A204.1 (cell line): Measurements from ENCODE around the gene CHMP6.

Experiments used
- FAIRE-seq: peaks from 2 replicates; lab custom pipeline; 2012; peaks lifted over from hg19 to GRCh38; lab: Jason Lieb, UNC

CHMP6 gene

GRCh38 chr17:81030741-81031565 is 39.3 kb downstream of the CHMP6 start:
- no peak for FAIRE-seq

DNA sequence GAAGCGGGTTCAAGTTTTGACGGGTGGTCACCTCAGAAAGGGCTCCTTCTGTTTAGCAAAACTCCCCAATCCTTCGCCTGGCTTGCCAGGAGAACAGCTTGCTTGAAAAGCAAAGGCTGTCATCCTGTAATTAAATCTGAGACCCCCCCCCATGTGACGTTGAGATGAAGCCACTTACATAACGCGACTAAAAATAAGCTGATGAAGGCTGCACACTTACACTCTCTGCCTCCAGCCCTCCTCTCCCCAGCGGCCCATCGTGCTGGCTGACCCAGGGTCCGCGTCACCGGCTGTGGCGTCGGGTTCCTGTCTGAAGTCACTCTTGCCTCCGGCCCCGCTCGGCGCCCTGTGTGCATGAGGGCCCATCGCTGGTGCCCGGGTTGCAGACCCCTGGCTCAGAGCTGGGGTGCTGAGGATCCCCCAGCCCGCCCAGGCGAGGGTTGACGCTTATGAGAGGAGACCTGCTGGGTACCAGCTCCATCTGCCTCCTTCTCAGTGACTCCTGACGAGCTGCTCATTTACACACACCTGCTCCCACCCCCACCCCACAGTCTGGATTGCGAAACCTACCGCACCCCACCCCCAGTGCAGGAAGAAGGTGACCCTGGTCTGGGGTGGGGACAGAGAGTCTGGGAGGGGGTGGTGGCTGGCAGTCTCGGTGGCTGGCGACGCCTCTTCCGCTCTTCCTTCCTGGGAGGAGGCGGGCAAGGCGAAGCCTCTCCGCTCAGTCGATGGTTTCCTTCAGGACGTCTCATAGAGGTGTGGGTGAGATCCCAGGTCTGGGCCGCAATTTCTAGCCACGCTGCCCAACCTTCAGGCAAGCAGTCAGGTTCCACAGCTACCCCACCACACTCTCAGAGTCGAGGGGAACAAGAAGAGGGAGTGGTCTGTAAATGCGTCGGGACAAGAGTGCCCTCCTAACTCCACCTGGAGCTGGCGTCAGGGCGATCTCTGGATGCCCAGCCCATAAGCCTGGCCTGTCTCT is 40.2 kb downstream of the CHMP6 start:
- FAIRE-seq = no peak

DNA sequence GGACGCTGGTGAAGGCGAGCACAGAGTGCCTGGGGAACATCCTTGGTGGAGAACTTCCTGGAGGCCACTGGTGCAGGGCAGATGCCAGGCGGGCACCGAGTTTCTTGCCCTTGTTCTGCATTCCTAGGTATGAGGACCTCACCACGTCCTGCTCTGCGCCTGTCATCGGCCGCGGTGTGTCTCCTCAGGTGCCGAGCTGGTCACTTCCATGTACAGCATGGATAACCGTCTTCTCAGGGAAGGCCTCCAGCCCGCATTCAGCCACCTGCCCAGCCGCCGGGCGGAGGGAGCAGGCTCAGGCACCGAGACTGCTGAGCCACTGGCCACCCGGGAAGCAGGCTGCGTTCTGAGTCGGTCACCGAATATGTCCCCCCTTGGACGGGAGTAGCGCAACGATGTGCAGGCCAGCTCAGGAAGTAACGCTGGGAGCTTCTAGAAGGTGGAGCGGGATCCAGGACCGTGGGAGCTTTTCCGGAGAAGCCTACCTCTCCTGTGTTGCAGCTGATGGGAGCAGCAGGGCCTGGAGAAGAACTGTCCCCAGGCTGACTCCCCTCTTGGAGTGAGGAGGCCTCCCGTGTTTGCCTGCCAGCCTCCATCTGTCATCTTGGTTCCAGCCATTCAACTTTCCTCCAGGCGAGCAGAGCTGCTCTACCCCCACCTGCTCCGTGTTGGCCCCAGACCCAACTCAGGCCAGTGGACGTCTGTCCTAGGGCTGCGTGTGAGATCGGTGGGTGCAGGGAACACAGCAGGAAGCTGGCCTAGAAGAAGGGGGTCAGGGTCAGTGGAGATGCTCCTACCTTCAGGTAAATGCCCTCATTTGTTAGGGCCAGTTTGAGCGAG is 41.2 kb downstream of the CHMP6 start:
- no peak for FAIRE-seq

GRCh38 chr17:81033535-81034167 is 42.0 kb downstream of the CHMP6 start:
- FAIRE-seq = no peak

- no peak for FAIRE-seq
These were observed 42.6 kb downstream of the CHMP6 start for GRCh38 chr17:81034168-81034777.

- FAIRE-seq = no peak
These were observed 43.3 kb downstream of the CHMP6 start, which contains the start of gene BAIAP2 for GRCh38 chr17:81034779-81035520. BAIAP2 (plus strand) TSS chr17:81035151; CDS start chr17:81035255, 104 bp downstream.

GRCh38 chr17:81035521-81036196 is 44.0 kb downstream of the CHMP6 start:
- no peak for FAIRE-seq

DNA sequence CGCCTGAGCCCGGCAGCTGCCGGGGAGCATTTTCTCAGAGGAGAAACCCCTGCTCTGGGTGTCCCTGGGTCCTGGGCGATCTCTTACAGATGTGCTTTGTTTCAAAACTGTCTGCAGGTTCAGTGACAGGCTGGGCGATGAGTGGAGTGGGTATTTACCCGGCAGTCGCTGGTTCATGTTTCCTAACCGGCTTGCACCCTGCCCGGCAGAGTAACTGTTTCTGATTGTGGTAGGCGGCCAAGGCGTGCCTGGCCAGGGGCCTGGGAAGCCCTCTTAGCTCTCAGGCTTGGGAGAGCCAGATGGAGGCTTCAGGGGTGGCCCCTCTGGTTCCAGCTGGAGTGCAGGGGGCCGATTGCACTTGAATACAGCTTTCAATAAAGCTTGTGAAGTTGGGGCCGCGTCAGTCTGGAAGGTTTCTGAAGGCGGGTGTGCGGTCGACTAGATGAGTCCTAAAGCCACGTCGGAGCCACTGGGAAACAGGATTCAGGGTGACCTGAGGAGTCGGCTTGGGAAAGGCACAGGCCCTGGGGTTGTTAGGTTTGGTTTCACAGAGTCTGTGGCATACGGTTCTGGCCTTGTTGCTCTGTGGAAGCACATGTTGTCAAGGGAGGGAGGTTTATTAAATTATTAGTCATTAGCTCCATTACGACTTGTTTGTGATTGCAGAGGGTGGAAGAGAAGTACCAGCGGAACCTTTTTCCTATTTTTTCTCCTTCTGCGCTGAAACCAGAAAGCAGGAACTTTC is 44.7 kb downstream of the CHMP6 start:
- FAIRE-seq = no peak

DNA sequence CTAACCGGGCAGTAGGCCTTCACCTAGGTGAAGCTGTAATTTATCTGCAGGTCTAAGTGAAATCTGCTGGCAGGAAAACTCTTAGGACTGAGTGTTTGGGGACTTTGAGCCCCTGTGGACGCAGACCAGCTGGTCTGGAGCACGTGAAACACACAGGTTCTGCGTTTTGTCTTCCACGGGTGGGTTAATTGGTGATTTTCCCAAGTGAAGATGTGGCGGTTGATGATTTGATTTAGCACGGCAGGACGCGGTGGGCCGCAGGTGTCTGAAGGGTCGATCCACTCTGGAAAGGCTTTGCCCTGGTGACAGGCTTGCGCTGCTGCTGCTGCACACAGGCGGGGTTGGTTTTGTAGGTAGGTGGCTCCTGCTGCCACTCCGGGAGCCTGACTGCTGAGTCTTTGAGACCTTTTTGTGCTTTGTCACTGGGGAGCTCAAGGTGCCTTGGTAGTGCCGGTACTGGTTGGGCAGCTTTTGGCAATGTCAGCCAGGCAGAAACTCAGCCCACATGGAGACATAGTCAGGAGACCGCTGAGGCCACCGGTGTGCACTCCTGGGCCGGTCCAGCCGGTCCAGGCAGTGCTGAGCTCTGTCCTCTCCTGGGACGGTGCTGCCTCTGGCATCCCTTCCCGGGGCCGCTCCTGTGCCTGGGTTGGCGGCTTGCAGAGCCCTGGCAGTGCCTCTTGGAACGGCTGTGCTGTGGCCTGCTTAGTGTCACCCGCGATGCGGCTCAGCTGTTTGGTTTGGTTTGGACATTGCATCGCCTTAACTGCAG is 45.6 kb downstream of the CHMP6 start:
- FAIRE-seq = no peak

GRCh38 chr17:81037798-81038733 is 46.4 kb downstream of the CHMP6 start:
- no peak for FAIRE-seq

DNA sequence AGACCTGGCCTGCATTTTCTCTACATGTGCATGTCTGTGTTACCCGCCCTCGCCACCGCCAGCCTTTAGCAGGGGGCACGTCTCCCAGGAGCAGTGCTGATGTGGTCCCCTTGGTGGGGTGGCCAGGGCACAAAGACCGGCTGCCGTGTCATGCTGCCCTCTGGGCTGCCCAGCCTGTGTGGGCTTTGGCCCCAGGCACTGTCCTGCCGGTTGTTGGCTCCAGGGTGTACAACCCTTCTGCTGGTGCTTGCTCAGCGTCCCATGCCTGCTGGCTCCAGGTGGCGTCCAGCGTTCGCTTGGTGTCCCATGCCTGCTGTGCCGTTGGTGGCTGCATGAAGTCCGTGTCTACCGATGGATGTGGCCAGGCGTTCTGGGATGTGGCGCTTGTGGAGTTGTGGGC is 47.5 kb downstream of the CHMP6 start:
- no peak for FAIRE-seq

- no peak for FAIRE-seq
These were observed 48.5 kb downstream of the CHMP6 start for GRCh38 chr17:81039854-81040758.

- no peak for FAIRE-seq
These were observed 49.2 kb downstream of the CHMP6 start for GRCh38 chr17:81040791-81041337.

DNA sequence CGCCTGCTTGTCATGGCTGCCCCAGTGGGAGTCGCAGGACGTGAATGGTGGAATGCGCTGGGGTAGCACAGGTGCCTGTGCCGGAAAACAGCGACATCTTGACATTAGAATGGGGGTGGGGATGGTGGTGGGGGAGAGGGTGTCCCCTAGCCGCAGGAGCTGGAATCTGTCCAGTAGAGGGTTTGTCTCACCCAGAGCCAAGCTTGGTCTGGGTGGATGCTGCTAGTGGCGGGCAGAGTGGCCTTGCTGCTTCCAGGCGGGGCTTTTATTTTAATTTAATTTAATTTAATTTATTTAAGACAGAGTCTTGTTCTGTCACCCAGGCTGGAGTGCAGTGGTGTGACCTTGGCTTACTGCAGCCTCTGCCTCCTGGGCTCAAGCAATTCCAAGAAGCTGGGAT is 51.0 kb downstream of the CHMP6 start:
- no peak for FAIRE-seq

DNA sequence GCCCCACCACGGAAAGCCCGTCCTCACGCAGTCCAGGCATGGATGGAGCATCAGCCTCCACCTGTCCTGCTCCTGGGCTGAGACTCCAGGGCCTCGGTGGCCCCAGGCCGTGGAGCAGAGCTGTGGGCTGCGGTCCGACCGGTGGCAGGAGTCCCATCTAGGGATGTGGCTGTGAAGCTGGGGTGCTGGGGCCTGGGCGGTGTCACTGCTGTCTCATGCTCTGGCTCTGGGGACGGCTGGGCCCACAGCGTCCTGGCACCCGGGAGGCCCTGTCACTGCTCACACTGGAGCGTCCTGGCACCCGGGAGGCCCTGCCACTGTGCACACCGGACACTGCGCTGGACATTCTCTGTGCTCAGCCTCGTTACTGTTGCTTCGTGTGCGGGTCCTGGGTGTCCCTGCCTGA is 51.7 kb downstream of the CHMP6 start:
- no peak for FAIRE-seq
